GM23338 (cell line): ENCODE results near the gene ZDHHC16. TPM values are rescaled to one million over a fixed set of nuclear protein-coding genes. Genes with fewer than 3 reads are reported as not detected.

Experiments used
- ATAC-seq: fragments of 200-7000 bp; cut with Tn5 transposase; 3 replicates; pipeline ENCODE4 v1.9.1; 2020
- DNase-seq: peaks from one replicate; pipeline ENCODE4 v3.0.0-alpha.2; 2015; ENCODE audit warnings: low spot score
- H2AFZ ChIP-seq: fragments of 200-600 bp; sonication (generic); 2 replicates; pipeline ENCODE4 v1.8.0; 2016; ENCODE audit warnings: antibody characterized with exemption, mild to moderate bottlenecking, moderate library complexity
- H3F3A ChIP-seq: fragments of 200-600 bp; sonication (generic); replicated peaks from 2 replicates; pipeline ENCODE4 v1.8.0; 2017; ENCODE audit warnings: antibody characterized with exemption, mixed run types, low read depth
- H3K27ac ChIP-seq: fragments of 200-600 bp; sonication (generic); 2 replicates; pipeline ENCODE4 v1.6.1; 2016; ENCODE audit warnings: low read depth
- H3K27me3 ChIP-seq: fragments of 200-600 bp; sonication (generic); 2 replicates; pipeline ENCODE4 v1.8.0; 2016; ENCODE audit warnings: mild to moderate bottlenecking, mixed run types, moderate library complexity; ENCODE audit not compliant: insufficient read depth
- H3K36me3 ChIP-seq: fragments of 200-600 bp; sonication (generic); 2 replicates; pipeline ENCODE4 v1.8.0; 2016; ENCODE audit warnings: mild to moderate bottlenecking; ENCODE audit not compliant: insufficient read depth
- H3K4me1 ChIP-seq: fragments of 200-600 bp; sonication (generic); 2 replicates; pipeline ENCODE4 v1.8.0; 2016; ENCODE audit warnings: mild to moderate bottlenecking, moderate library complexity; ENCODE audit not compliant: insufficient read depth
- H3K4me2 ChIP-seq: fragments of 200-600 bp; sonication (generic); 2 replicates; pipeline ENCODE4 v1.7.1; 2017; ENCODE audit warnings: mixed run types
- H3K4me3 ChIP-seq: fragments of 200-600 bp; sonication (generic); 2 replicates; pipeline ENCODE4 v1.6.1; 2016; ENCODE audit warnings: mixed run types
- H3K79me2 ChIP-seq: fragments of 200-600 bp; sonication (generic); replicated peaks from 2 replicates; pipeline ENCODE4 v1.8.0; 2017; ENCODE audit warnings: mild to moderate bottlenecking; ENCODE audit not compliant: insufficient read depth
- H3K9me2 ChIP-seq: fragments of 200-600 bp; sonication (generic); 2 replicates; pipeline ENCODE4 v1.8.0; 2017; ENCODE audit not compliant: insufficient read depth
- H4K20me1 ChIP-seq: fragments of 200-600 bp; sonication (generic); replicated peaks from 2 replicates; pipeline ENCODE4 v1.8.0; 2017; ENCODE audit warnings: mild to moderate bottlenecking; ENCODE audit not compliant: insufficient read depth
- H3K27ac Mint-ChIP-seq: 2 replicates; pipeline ENCODE4 v1.8.0; 2020; ENCODE audit warnings: inconsistent platforms, mild to moderate bottlenecking, moderate library complexity, mixed read lengths
- H3K27me3 Mint-ChIP-seq: 3 replicates; pipeline ENCODE4 v1.8.0; 2022; ENCODE audit warnings: low read depth, mild to moderate bottlenecking, moderate library complexity, mixed read lengths, inconsistent platforms; ENCODE audit not compliant: insufficient read depth, poor library complexity
- H3K36me3 Mint-ChIP-seq: 3 replicates; pipeline ENCODE4 v1.8.0; 2021; ENCODE audit warnings: low read depth, mild to moderate bottlenecking, inconsistent platforms, moderate library complexity, mixed read lengths
- H3K4me1 Mint-ChIP-seq: 3 replicates; pipeline ENCODE4 v1.8.0; 2020; ENCODE audit warnings: mild to moderate bottlenecking, inconsistent platforms, mixed read lengths
- H3K4me3 Mint-ChIP-seq: 3 replicates; pipeline ENCODE4 v1.8.0; 2021; ENCODE audit warnings: moderate library complexity, mild to moderate bottlenecking, inconsistent platforms, mixed read lengths
- H3K9me3 Mint-ChIP-seq: 3 replicates; pipeline ENCODE4 v1.8.0; 2020; ENCODE audit warnings: moderate library complexity, mild to moderate bottlenecking, inconsistent platforms, mixed read lengths
- CREB1 ChIP-seq: fragments of 250-450 bp; sonication (Bioruptor Pico); IDR thresholded peaks from 2 replicates; pipeline ENCODE4 v1.5.0; 2020; ENCODE audit warnings: low read depth, mild to moderate bottlenecking, moderate library complexity
- EZH2 ChIP-seq: fragments of 200-600 bp; sonication (generic); IDR thresholded peaks from one replicate; pipeline ENCODE4 v1.8.0; 2017; ENCODE audit warnings: antibody characterized with exemption, mild to moderate bottlenecking, low read depth; ENCODE audit not compliant: unreplicated experiment
- EZH2phosphoT487 ChIP-seq: fragments of 200-600 bp; sonication (generic); IDR thresholded peaks from one replicate; pipeline ENCODE4 v1.8.1; 2018; ENCODE audit warnings: antibody characterized with exemption; ENCODE audit not compliant: unreplicated experiment
- JUNB ChIP-seq: IDR thresholded peaks from one replicate; pipeline ENCODE4 v1.6.1; 2016; ENCODE audit warnings: antibody characterized with exemption; ENCODE audit not compliant: unreplicated experiment
- NANOG ChIP-seq: IDR thresholded peaks from 2 replicates; pipeline ENCODE4 v1.6.1; 2016; ENCODE audit warnings: antibody characterized with exemption, borderline replicate concordance
- POLR2AphosphoS5 ChIP-seq: IDR thresholded peaks from 2 replicates; pipeline ENCODE4 v1.6.1; 2016; ENCODE audit warnings: antibody characterized with exemption, low read depth
- STAT1 ChIP-seq: IDR thresholded peaks from one replicate; pipeline ENCODE4 v1.6.1; 2016; ENCODE audit warnings: antibody characterized with exemption; ENCODE audit not compliant: unreplicated experiment
- ZNF114 ChIP-seq: fragments of 250-450 bp; sonication (Bioruptor Pico); IDR thresholded peaks from 2 replicates; pipeline ENCODE4 v1.5.0; 2020; ENCODE audit warnings: mild to moderate bottlenecking, moderate library complexity
- ZNF331 ChIP-seq: fragments of 250-450 bp; sonication (Bioruptor Pico); IDR thresholded peaks from 2 replicates; pipeline ENCODE4 v1.5.0; 2020; ENCODE audit warnings: low read depth, mild to moderate bottlenecking, moderate library complexity
- polyA plus RNA-seq: library from polyadenylated mRNA; unstranded; fragments of >200 nt; fragmentation: Nextera tagmentation; extraction: Ambion mirVana; gene quantifications from 2 replicates; pipeline ENCODE4 v1.2.1, GENCODE V29; 2016
- total RNA-seq: library from RNA; depleted of rRNA; stranded (reverse); fragments of >200 nt; shearing (Covaris generic); gene quantifications from 2 replicates; pipeline ENCODE4 v1.2.3, GENCODE V29; 2014
- TF ChIP-seq, protein P1 (sequence below): IDR thresholded peaks from one replicate; pipeline ENCODE4 v1.6.1; 2018; ENCODE audit warnings: antibody characterized with exemption; ENCODE audit not compliant: unreplicated experiment
- TF ChIP-seq, protein P2 (sequence below): IDR thresholded peaks from 2 replicates; pipeline ENCODE4 v1.6.1; 2016; ENCODE audit warnings: antibody characterized with exemption
- TF ChIP-seq, protein P3 (sequence below): fragments of 250-450 bp; sonication (Bioruptor Pico); IDR thresholded peaks from 2 replicates; pipeline ENCODE4 v1.5.0; 2020; ENCODE audit warnings: mild to moderate bottlenecking, moderate library complexity
- TF ChIP-seq, protein P4 (sequence below), 2 experiments: fragments of 200-600 bp in 1 of 2; sonication (generic) in 1 of 2; conservative IDR thresholded peaks; 2 replicates each; pipeline versions ENCODE4 v1.5.1 to v1.6.1; 2016 to 2017; ENCODE audit warnings: antibody characterized with exemption in 2 of 2, low read depth in 2 of 2, mild to moderate bottlenecking in 2 of 2, moderate library complexity in 1 of 2

ZDHHC16 gene
- total and polyA plus RNA-seq, 2 experiments from 2014 or later = 35.1 to 58.2 TPM

DNA sequence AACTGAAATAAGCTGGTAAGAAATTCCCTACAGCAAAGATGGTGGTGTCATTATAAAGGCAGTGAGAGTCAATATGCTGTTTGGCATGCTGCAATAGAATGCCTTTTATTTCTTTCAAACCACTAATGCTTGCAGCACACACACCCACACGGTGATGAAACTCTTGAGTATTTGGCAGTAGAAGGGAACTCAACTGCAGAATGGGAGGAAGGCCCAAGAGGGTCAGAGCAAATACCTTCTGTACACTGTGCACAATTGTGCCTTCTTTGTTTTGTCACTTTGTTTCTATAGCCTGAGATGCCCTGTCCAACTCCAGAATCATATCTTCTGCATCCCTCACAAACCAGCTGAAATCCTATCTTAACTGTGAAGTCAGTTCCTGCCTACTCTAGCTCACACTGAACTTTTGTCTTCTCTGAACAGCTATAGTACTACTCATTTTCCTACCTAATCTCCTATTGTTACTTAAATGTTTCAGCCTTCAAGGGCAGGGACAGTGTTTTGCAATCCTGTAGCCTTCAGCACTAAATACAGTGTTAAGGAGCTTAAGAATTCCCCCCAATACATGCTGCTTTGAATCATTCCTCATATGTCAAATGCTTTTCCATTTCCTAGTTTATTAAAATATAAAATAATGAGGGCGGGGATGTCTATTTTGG lies 30.1 kb downstream of the ZDHHC16 start:
- Mint-ChIP-seq H3K27me3 (no peaks in the 10 kb centered on the region), H3K4me3 (no peak overlapping the region), H3K4me1 (peaks cover 18% of the 10 kb centered on the region), H3K36me3 (peaks cover 69% of the 10 kb centered on the region), H3K27ac (no peak overlapping the region), H3K9me3 (no peaks in the 10 kb centered on the region)
- Histone ChIP-seq H3K4me2 (no peak overlapping the region), H3K36me3 (peaks cover 41% of the 10 kb centered on the region), H3F3A (peaks cover 12% of the 10 kb centered on the region), H2AFZ (no peak overlapping the region), H3K27me3 (no peaks in the 10 kb centered on the region), H3K4me1 (peaks cover 17% of the 10 kb centered on the region), H3K9me2 (no peaks in the 10 kb centered on the region), H3K4me3 (no peak overlapping the region), H4K20me1 (peaks cover 9% of the 10 kb centered on the region), H3K27ac (no peak overlapping the region), H3K79me2 (peaks cover 15% of the 10 kb centered on the region)
- DNase-seq = no peak
- ATAC-seq = no peak
- no peak for TF ChIP-seq NANOG
- TF ChIP-seq CREB1 (CRISPR knock-in tag) = no peak
- no peak for TF ChIP-seq STAT1
- TF ChIP-seq ZNF114 (CRISPR knock-in tag) = no peak
- no peak for TF ChIP-seq POLR2AphosphoS5
- TF ChIP-seq, protein P1, sequence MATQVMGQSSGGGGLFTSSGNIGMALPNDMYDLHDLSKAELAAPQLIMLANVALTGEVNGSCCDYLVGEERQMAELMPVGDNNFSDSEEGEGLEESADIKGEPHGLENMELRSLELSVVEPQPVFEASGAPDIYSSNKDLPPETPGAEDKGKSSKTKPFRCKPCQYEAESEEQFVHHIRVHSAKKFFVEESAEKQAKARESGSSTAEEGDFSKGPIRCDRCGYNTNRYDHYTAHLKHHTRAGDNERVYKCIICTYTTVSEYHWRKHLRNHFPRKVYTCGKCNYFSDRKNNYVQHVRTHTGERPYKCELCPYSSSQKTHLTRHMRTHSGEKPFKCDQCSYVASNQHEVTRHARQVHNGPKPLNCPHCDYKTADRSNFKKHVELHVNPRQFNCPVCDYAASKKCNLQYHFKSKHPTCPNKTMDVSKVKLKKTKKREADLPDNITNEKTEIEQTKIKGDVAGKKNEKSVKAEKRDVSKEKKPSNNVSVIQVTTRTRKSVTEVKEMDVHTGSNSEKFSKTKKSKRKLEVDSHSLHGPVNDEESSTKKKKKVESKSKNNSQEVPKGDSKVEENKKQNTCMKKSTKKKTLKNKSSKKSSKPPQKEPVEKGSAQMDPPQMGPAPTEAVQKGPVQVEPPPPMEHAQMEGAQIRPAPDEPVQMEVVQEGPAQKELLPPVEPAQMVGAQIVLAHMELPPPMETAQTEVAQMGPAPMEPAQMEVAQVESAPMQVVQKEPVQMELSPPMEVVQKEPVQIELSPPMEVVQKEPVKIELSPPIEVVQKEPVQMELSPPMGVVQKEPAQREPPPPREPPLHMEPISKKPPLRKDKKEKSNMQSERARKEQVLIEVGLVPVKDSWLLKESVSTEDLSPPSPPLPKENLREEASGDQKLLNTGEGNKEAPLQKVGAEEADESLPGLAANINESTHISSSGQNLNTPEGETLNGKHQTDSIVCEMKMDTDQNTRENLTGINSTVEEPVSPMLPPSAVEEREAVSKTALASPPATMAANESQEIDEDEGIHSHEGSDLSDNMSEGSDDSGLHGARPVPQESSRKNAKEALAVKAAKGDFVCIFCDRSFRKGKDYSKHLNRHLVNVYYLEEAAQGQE = no peak
- no peak for TF ChIP-seq EZH2phosphoT487
- TF ChIP-seq, protein P2, sequence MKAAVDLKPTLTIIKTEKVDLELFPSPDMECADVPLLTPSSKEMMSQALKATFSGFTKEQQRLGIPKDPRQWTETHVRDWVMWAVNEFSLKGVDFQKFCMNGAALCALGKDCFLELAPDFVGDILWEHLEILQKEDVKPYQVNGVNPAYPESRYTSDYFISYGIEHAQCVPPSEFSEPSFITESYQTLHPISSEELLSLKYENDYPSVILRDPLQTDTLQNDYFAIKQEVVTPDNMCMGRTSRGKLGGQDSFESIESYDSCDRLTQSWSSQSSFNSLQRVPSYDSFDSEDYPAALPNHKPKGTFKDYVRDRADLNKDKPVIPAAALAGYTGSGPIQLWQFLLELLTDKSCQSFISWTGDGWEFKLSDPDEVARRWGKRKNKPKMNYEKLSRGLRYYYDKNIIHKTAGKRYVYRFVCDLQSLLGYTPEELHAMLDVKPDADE = no peak
- no peak for TF ChIP-seq EZH2
- TF ChIP-seq, protein P3, sequence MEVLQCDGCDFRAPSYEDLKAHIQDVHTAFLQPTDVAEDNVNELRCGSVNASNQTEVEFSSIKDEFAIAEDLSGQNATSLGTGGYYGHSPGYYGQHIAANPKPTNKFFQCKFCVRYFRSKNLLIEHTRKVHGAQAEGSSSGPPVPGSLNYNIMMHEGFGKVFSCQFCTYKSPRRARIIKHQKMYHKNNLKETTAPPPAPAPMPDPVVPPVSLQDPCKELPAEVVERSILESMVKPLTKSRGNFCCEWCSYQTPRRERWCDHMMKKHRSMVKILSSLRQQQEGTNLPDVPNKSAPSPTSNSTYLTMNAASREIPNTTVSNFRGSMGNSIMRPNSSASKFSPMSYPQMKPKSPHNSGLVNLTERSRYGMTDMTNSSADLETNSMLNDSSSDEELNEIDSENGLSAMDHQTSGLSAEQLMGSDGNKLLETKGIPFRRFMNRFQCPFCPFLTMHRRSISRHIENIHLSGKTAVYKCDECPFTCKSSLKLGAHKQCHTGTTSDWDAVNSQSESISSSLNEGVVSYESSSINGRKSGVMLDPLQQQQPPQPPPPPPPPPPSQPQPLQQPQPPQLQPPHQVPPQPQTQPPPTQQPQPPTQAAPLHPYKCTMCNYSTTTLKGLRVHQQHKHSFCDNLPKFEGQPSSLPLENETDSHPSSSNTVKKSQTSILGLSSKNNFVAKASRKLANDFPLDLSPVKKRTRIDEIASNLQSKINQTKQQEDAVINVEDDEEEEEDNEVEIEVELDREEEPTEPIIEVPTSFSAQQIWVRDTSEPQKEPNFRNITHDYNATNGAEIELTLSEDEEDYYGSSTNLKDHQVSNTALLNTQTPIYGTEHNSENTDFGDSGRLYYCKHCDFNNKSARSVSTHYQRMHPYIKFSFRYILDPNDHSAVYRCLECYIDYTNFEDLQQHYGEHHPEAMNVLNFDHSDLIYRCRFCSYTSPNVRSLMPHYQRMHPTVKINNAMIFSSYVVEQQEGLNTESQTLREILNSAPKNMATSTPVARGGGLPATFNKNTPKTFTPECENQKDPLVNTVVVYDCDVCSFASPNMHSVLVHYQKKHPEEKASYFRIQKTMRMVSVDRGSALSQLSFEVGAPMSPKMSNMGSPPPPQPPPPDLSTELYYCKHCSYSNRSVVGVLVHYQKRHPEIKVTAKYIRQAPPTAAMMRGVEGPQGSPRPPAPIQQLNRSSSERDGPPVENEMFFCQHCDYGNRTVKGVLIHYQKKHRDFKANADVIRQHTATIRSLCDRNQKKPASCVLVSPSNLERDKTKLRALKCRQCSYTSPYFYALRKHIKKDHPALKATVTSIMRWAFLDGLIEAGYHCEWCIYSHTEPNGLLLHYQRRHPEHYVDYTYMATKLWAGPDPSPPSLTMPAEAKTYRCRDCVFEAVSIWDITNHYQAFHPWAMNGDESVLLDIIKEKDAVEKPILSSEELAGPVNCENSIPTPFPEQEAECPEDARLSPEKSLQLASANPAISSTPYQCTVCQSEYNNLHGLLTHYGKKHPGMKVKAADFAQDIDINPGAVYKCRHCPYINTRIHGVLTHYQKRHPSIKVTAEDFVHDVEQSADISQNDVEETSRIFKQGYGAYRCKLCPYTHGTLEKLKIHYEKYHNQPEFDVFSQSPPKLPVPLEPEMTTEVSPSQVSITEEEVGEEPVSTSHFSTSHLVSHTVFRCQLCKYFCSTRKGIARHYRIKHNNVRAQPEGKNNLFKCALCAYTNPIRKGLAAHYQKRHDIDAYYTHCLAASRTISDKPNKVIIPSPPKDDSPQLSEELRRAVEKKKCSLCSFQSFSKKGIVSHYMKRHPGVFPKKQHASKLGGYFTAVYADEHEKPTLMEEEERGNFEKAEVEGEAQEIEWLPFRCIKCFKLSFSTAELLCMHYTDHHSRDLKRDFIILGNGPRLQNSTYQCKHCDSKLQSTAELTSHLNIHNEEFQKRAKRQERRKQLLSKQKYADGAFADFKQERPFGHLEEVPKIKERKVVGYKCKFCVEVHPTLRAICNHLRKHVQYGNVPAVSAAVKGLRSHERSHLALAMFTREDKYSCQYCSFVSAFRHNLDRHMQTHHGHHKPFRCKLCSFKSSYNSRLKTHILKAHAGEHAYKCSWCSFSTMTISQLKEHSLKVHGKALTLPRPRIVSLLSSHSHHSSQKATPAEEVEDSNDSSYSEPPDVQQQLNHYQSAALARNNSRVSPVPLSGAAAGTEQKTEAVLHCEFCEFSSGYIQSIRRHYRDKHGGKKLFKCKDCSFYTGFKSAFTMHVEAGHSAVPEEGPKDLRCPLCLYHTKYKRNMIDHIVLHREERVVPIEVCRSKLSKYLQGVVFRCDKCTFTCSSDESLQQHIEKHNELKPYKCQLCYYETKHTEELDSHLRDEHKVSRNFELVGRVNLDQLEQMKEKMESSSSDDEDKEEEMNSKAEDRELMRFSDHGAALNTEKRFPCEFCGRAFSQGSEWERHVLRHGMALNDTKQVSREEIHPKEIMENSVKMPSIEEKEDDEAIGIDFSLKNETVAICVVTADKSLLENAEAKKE (CRISPR knock-in tag) = no peak
- TF ChIP-seq JUNB = no peak
- TF ChIP-seq, protein P4, sequence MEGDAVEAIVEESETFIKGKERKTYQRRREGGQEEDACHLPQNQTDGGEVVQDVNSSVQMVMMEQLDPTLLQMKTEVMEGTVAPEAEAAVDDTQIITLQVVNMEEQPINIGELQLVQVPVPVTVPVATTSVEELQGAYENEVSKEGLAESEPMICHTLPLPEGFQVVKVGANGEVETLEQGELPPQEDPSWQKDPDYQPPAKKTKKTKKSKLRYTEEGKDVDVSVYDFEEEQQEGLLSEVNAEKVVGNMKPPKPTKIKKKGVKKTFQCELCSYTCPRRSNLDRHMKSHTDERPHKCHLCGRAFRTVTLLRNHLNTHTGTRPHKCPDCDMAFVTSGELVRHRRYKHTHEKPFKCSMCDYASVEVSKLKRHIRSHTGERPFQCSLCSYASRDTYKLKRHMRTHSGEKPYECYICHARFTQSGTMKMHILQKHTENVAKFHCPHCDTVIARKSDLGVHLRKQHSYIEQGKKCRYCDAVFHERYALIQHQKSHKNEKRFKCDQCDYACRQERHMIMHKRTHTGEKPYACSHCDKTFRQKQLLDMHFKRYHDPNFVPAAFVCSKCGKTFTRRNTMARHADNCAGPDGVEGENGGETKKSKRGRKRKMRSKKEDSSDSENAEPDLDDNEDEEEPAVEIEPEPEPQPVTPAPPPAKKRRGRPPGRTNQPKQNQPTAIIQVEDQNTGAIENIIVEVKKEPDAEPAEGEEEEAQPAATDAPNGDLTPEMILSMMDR (conservative IDR thresholded peaks at IDR 0.05; ENCODE audit: low read depth in 2 of 2) = no peak
- TF ChIP-seq ZNF331 = no peak
